Neuronal stem cell (in vitro differentiated cells): ENCODE data around the gene ANK3.

ENCODE experiments used
- DNase-seq: peaks from one replicate; pipeline ENCODE4 v3.0.0-alpha.2; 2013; ENCODE audit warnings: low spot score
- H2AFZ ChIP-seq: one replicate; pipeline ENCODE4 v1.6.1; 2013; ENCODE audit warnings: mild to moderate bottlenecking, low read length, inconsistent platforms
- H2AK5ac ChIP-seq: 2 replicates; pipeline ENCODE4 v1.6.1; 2013; ENCODE audit warnings: low read depth, mild to moderate bottlenecking, inconsistent platforms, low read length, moderate library complexity, mixed read lengths
- H2BK120ac ChIP-seq: 2 replicates; pipeline ENCODE4 v1.6.1; 2013; ENCODE audit warnings: low read depth, mild to moderate bottlenecking, inconsistent platforms, low read length, moderate library complexity, mixed read lengths
- H2BK12ac ChIP-seq: one replicate; pipeline ENCODE4 v1.6.1; 2013; ENCODE audit warnings: low read length, inconsistent platforms
- H2BK15ac ChIP-seq: 2 replicates; pipeline ENCODE4 v1.6.1; 2013; ENCODE audit warnings: mild to moderate bottlenecking, low read length, inconsistent platforms, mixed read lengths
- H2BK5ac ChIP-seq: one replicate; pipeline ENCODE4 v1.6.1; 2013; ENCODE audit warnings: inconsistent platforms, mild to moderate bottlenecking, low read length, moderate library complexity
- H3K14ac ChIP-seq: one replicate; pipeline ENCODE4 v1.6.1; 2013; ENCODE audit warnings: low read length, inconsistent platforms
- H3K18ac ChIP-seq: 2 replicates; pipeline ENCODE4 v1.6.1; 2013; ENCODE audit warnings: low read length, inconsistent platforms
- H3K23ac ChIP-seq: 2 replicates; pipeline ENCODE4 v1.6.1; 2013; ENCODE audit warnings: low read depth, mild to moderate bottlenecking, mixed read lengths, low read length, inconsistent platforms; ENCODE audit not compliant: poor library complexity
- H3K27ac ChIP-seq: replicated peaks from 3 replicates; pipeline ENCODE4 v1.5.1; 2013; ENCODE audit warnings: low read length, inconsistent platforms
- H3K27me3 ChIP-seq, 3 experiments: 2 replicates each; pipeline ENCODE4 v1.6.1; 2013; ENCODE audit warnings: low read length in 3 of 3, mild to moderate bottlenecking in 2 of 3, inconsistent platforms in 1 of 3, low read depth in 1 of 3, mixed read lengths in 1 of 3, moderate library complexity in 1 of 3; ENCODE audit not compliant: control insufficient read depth in 3 of 3, insufficient read depth in 3 of 3
- H3K36me3 ChIP-seq, 2 donors: replicated peaks in 1 of 2; 2 replicates each; pipeline ENCODE4 v1.6.1; 2013; ENCODE audit warnings: low read length in 2 of 2; ENCODE audit not compliant: control insufficient read depth in 2 of 2, insufficient read depth in 2 of 2
- H3K4ac ChIP-seq: 2 replicates; pipeline ENCODE4 v1.6.1; 2013; ENCODE audit warnings: inconsistent platforms, mild to moderate bottlenecking, low read length, moderate library complexity
- H3K4me1 ChIP-seq, 2 donors: 1 replicate in 1 of 2; 2 replicates in 1 of 2; pipeline ENCODE4 v1.6.1; 2013; ENCODE audit warnings: low read length in 2 of 2, low read depth in 1 of 2; ENCODE audit not compliant: control insufficient read depth in 2 of 2, insufficient read depth in 1 of 2
- H3K4me2 ChIP-seq: one replicate; pipeline ENCODE4 v1.6.1; 2013; ENCODE audit warnings: mild to moderate bottlenecking, low read length, inconsistent platforms; ENCODE audit not compliant: insufficient read depth, poor library complexity, severe bottlenecking
- H3K4me3 ChIP-seq, 2 donors: 2 replicates each; pipeline ENCODE4 v1.5.1; 2013; ENCODE audit warnings: low read length in 2 of 2, mild to moderate bottlenecking in 2 of 2, inconsistent platforms in 1 of 2, moderate library complexity in 1 of 2
- H3K79me1 ChIP-seq: one replicate; pipeline ENCODE4 v1.6.1; 2013; ENCODE audit warnings: low read depth, mild to moderate bottlenecking, inconsistent platforms, low read length, moderate library complexity
- H3K9ac ChIP-seq: one replicate; pipeline ENCODE4 v1.6.1; 2013; ENCODE audit warnings: mild to moderate bottlenecking, low read depth, low read length, inconsistent platforms; ENCODE audit not compliant: poor library complexity
- H3K9me3 ChIP-seq, 2 donors: replicated peaks in 1 of 2; 2 replicates each; pipeline versions ENCODE3 to v1.6.1; 2013; ENCODE audit warnings: low read length in 2 of 2, mild to moderate bottlenecking in 2 of 2, inconsistent platforms in 1 of 2, low read depth in 1 of 2, mixed read lengths in 1 of 2, moderate library complexity in 1 of 2; ENCODE audit not compliant: control insufficient read depth in 2 of 2, insufficient read depth in 1 of 2
- H4K8ac ChIP-seq: one replicate; pipeline ENCODE4 v1.6.1; 2013; ENCODE audit warnings: low read depth, mild to moderate bottlenecking, inconsistent platforms, low read length, moderate library complexity
- H4K91ac ChIP-seq: one replicate; pipeline ENCODE4 v1.6.1; 2013; ENCODE audit warnings: low read length, low read depth, mild to moderate bottlenecking, inconsistent platforms; ENCODE audit not compliant: poor library complexity
- WGBS, 2 donors: extraction: QIAGEN DNeasy Blood & Tissue Kit; methylation state at CpG; one replicate each; pipeline ENCODE4 v1.1.7; 2013; ENCODE audit warnings: missing lambda C conversion rate in 2 of 2, mixed read lengths in 1 of 2; ENCODE audit not compliant: insufficient read length in 2 of 2, insufficient replicate concordance in 1 of 2; ENCODE audit errors: extremely low coverage in 2 of 2; 5-methylcytosine and 5-hydroxymethylcytosine counted together

The ANK3 gene

GRCh38 chr10:60343254-60343653, 46.4 kb downstream of the ANK3 start:
- no peak for DNase-seq
- Histone ChIP-seq H2BK15ac (no peak overlapping the region), H3K79me1 (no peaks in the 10 kb centered on the region)

GRCh38 chr10:60341969-60342368, 47.7 kb downstream of the ANK3 start:
- no peak overlapping the region for H2BK5ac ChIP-seq
- no peak overlapping the region for H3K18ac ChIP-seq
- H3K9ac ChIP-seq, result no peak overlapping the region
- H3K36me3 ChIP-seq, result no peaks in the 10 kb centered on the region
- H2AFZ ChIP-seq, result no peak overlapping the region
- H3K4me2 ChIP-seq, result no peak overlapping the region
- H2AK5ac ChIP-seq, result no peak overlapping the region
- no CpG with 5 or more reads among the region's 4 CpGs for WGBS, 2 donors
- no peak overlapping the region for H3K23ac ChIP-seq
- no peak overlapping the region for H2BK120ac ChIP-seq
- H2BK12ac ChIP-seq, result no peak overlapping the region
- H4K8ac ChIP-seq, result no peak overlapping the region
- peaks cover 0 to 10% of the 10 kb centered on the region in 2 donors for H3K4me1 ChIP-seq
- no peaks in the 10 kb centered on the region for H3K27me3 ChIP-seq
- DNase-seq, result no peak
- H3K4ac ChIP-seq, result no peak overlapping the region
- H3K14ac ChIP-seq, result no peak overlapping the region
- no peak overlapping the region for H3K27ac ChIP-seq
- H3K4me3 ChIP-seq, result no peak overlapping the region
- no peaks in the 10 kb centered on the region for H3K79me1 ChIP-seq
- no peaks in the 10 kb centered on the region for H3K9me3 ChIP-seq
- no peak overlapping the region for H2BK15ac ChIP-seq
- no peak overlapping the region for H4K91ac ChIP-seq

More at GRCh38 chr10:60343254-60343653, 46.4 kb downstream of the ANK3 start:
- Histone ChIP-seq H3K14ac (no peak overlapping the region), H2BK5ac (no peak overlapping the region), H3K4me3 (no peak overlapping the region), H3K36me3 (no peaks in the 10 kb centered on the region), H2AK5ac (no peak overlapping the region), H3K4me2 (no peak overlapping the region), H3K4me1 (peaks cover 0 to 7% of the 10 kb centered on the region in 2 donors), H4K8ac (no peak overlapping the region), H2BK120ac (no peak overlapping the region), H3K27me3 (no peaks in the 10 kb centered on the region), H3K9ac (no peak overlapping the region), H3K27ac (no peak overlapping the region), H3K18ac (no peak overlapping the region), H2AFZ (no peak overlapping the region), H3K9me3 (no peaks in the 10 kb centered on the region), H2BK12ac (no peak overlapping the region), H3K23ac (no peak overlapping the region), H4K91ac (no peak overlapping the region), H3K4ac (no peak overlapping the region)
- WGBS, 2 donors, result no CpG with 5 or more reads among the region's 1 CpG

- H3K4me1 ChIP-seq, result peaks cover 0 to 12% of the 10 kb centered on the region in 2 donors
- H2BK120ac ChIP-seq, result no peak overlapping the region
- no peaks in the 10 kb centered on the region for H3K79me1 ChIP-seq
- H3K4me2 ChIP-seq, result no peak overlapping the region
- no CpG with 5 or more reads among the region's 1 CpG for WGBS, 2 donors
- no peak overlapping the region for H3K23ac ChIP-seq
- H3K9ac ChIP-seq, result no peak overlapping the region
- H4K8ac ChIP-seq, result no peak overlapping the region
- H2AK5ac ChIP-seq, result no peak overlapping the region
- no peak overlapping the region for H4K91ac ChIP-seq
- no peak overlapping the region for H3K4me3 ChIP-seq
- H2BK5ac ChIP-seq, result no peak overlapping the region
- H3K4ac ChIP-seq, result no peak overlapping the region
- no peak overlapping the region for H3K27ac ChIP-seq
- H3K27me3 ChIP-seq, result no peaks in the 10 kb centered on the region
- H3K36me3 ChIP-seq, result no peaks in the 10 kb centered on the region
- H3K9me3 ChIP-seq, result no peaks in the 10 kb centered on the region
- H2BK15ac ChIP-seq, result no peak overlapping the region
- no peak for DNase-seq
- no peak overlapping the region for H3K14ac ChIP-seq
- H2BK12ac ChIP-seq, result no peak overlapping the region
- no peak overlapping the region for H3K18ac ChIP-seq
- no peak overlapping the region for H2AFZ ChIP-seq
Measured at GRCh38 chr10:60340973-60341372, 48.7 kb downstream of the ANK3 start.

- H3K4me2 ChIP-seq, result no peak overlapping the region
- H2BK5ac ChIP-seq, result no peak overlapping the region
- no peak overlapping the region for H2BK120ac ChIP-seq
- H3K9ac ChIP-seq, result no peak overlapping the region
- no peaks in the 10 kb centered on the region for H3K36me3 ChIP-seq
- H3K23ac ChIP-seq, result no peak overlapping the region
- H4K8ac ChIP-seq, result no peak overlapping the region
- no peak overlapping the region for H2BK15ac ChIP-seq
- H3K79me1 ChIP-seq, result no peaks in the 10 kb centered on the region
- no peak overlapping the region for H3K18ac ChIP-seq
- H3K27ac ChIP-seq, result no peak overlapping the region
- H2BK12ac ChIP-seq, result no peak overlapping the region
- no peak overlapping the region for H3K4me3 ChIP-seq
- H3K27me3 ChIP-seq, result no peaks in the 10 kb centered on the region
- H4K91ac ChIP-seq, result no peak overlapping the region
- no peak overlapping the region for H2AK5ac ChIP-seq
- no peaks in the 10 kb centered on the region for H3K9me3 ChIP-seq
- no peak overlapping the region for H3K14ac ChIP-seq
- DNase-seq, result no peak
- peaks cover 0 to 10% of the 10 kb centered on the region in 2 donors for H3K4me1 ChIP-seq
- H3K4ac ChIP-seq, result no peak overlapping the region
- H2AFZ ChIP-seq, result no peak overlapping the region
- no CpG with 5 or more reads among the region's 4 CpGs for WGBS, 2 donors
Measured at GRCh38 chr10:60339757-60340156, 49.9 kb downstream of the ANK3 start.
